ENCODE data around the gene NCKAP5L.

DNA sequence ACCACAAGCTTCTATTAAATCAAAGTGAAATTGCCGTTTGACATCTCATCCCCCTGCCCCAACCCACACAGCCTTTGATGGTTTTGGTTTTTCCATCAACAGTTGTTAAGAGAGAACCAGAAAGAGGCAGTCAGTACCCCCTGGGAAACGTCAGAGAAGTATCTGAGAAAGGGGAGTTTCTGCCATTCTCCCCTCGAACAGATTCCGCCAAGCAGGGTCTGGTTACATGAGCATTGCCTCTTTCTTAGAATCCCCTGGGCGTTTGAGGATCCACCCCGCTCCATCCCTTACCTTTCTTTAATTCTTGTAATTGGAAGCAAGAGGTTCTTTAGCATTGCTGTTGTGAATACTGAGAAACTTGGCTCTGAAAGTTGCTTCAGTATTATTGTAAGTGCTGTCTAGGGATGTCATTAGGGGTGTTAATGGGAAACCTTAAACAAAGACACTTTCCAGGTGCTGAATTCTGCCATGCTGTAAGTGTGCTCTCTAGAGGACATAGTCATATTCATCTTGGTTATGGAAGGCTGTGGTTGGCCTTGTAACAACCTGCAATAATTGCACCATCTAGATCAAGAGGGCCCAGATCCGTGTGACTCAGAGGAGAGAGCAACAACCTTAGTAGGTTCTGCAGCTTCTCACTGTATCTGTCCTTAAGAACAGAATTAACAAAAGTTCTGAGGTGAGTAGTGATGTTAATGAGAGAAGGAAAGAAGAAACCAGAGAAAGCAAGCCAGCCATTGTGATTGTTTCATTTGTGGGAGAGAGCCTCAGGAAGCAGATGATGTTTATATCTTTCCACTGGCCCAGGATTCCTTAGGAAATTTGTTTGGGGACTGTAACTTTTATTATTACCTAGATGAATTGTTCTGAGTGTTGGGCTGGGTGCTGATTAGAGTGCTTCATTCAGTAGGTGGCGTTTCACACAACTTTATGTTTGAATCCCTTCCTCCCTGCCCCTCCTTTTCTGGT is 77.9 kb downstream of the NCKAP5L start:
- TF ChIP-seq, protein P1, sequence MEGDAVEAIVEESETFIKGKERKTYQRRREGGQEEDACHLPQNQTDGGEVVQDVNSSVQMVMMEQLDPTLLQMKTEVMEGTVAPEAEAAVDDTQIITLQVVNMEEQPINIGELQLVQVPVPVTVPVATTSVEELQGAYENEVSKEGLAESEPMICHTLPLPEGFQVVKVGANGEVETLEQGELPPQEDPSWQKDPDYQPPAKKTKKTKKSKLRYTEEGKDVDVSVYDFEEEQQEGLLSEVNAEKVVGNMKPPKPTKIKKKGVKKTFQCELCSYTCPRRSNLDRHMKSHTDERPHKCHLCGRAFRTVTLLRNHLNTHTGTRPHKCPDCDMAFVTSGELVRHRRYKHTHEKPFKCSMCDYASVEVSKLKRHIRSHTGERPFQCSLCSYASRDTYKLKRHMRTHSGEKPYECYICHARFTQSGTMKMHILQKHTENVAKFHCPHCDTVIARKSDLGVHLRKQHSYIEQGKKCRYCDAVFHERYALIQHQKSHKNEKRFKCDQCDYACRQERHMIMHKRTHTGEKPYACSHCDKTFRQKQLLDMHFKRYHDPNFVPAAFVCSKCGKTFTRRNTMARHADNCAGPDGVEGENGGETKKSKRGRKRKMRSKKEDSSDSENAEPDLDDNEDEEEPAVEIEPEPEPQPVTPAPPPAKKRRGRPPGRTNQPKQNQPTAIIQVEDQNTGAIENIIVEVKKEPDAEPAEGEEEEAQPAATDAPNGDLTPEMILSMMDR (IDR thresholded peaks at IDR 0.05; ENCODE audit: insufficient read depth, low read length, poor library complexity, severe bottlenecking), result no peak
- TF ChIP-seq EZH2phosphoT487 (conservative IDR thresholded peaks at IDR 0.05; ENCODE audit: low read length), result no peak

Measured in SU-DHL-6 (cell line).